Peyer's patch (tissue), 4 donors: ENCODE data around the gene HELQ.

Experiments used
- CTCF ChIP-seq, 6 experiments: fragments of 450-650 bp in 4 of 6; fragments of 200-600 bp in 2 of 6; sonication (generic) in 1 of 6; IDR thresholded peaks; one replicate each; pipeline ENCODE4 v1.5.1; 2017 to 2019; ENCODE audit warnings: antibody characterized with exemption in 6 of 6, mild to moderate bottlenecking in 3 of 6, moderate library complexity in 1 of 6
- POLR2A ChIP-seq, 2 donors: fragments of 450-650 bp; IDR thresholded peaks; one replicate each; pipeline ENCODE4 v1.5.1; 2017; ENCODE audit warnings: antibody characterized with exemption in 2 of 2, mild to moderate bottlenecking in 2 of 2, moderate library complexity in 2 of 2

- TF ChIP-seq CTCF (IDR thresholded peaks at IDR 0.05) (no peak), POLR2A (IDR thresholded peaks at IDR 0.05) (no peak)
Measured at GRCh38 chr4:83372931-83373330, 82.7 kb downstream of the HELQ start.
